ENCODE results near the gene ASPSCR1. TPM values are rescaled to one million over a fixed set of nuclear protein-coding genes. Genes with fewer than 3 reads are reported as not detected.

Gene ASPSCR1
- total and polyA plus RNA-seq, 9 of the 15 experiments (the other 6 are each of a cell fraction or from before 2014, with no cell fraction given) = 0.90 to 36.9 (median 11.6) TPM

GRCh38 chr17:82064433-82065192, 87.2 kb downstream of the ASPSCR1 start:
- ATAC-seq (no peak), FAIRE-seq (no peak), DNase-seq (ENCODE audit: extremely low read depth in 1 of 4, low spot score in 3 of 4) (no peak)
- no peaks in the 10 kb centered on the region for H3K9me3 ChIP-seq (replicated peaks; ENCODE audit: control insufficient read depth, insufficient read depth, low read depth, low read length)
- peaks cover 28% of the 10 kb centered on the region for H3K79me2 ChIP-seq (ENCODE audit: control insufficient read depth, insufficient read depth, low read length)
- in situ Hi-C loops (cut with MboI) = no loop called here
- peak overlapping the region; percentile 99 for H3K4me3 ChIP-seq
- CTCF ChIA-PET (ENCODE audit: low intra/inter-chr PET ratio) = no interaction called here
- peak overlapping the region; percentile 91 for H3K4me2 ChIP-seq (ENCODE audit: insufficient read depth, low read length)
- no peak overlapping the region for H2AFZ ChIP-seq (ENCODE audit: low read depth, low read length)
- TSS peak; percentile 61 for BruUV-seq (replicated peaks)
- 34% methylated on average over 17 of the region's 36 CpGs for WGBS (ENCODE audit: insufficient coverage, low coverage, missing lambda C conversion rate)
- no peaks in the 10 kb centered on the region; the same call in 1 of the 2 replicates for H4K20me1 ChIP-seq (replicated peaks; ENCODE audit: control insufficient read depth, insufficient read depth, low read length)
- peak overlapping the region; percentile 98 to 100 for H3K9ac ChIP-seq (ENCODE audit: insufficient read depth in 1 of 2, low read depth in 2 of 2, low read length in 2 of 2)
- H3K9me1 ChIP-seq (ENCODE audit: control insufficient read depth, insufficient read depth, low read length) = no peaks in the 10 kb centered on the region
- H3K27me3 ChIP-seq (ENCODE audit: control insufficient read depth in 2 of 2, insufficient read depth in 2 of 2, low read length in 2 of 2) = no peaks in the 10 kb centered on the region
- peaks cover 3 to 62% of the 10 kb centered on the region in 2 experiments; a peak in 3 of 5 replicates for H3K4me1 ChIP-seq (replicated peaks in 1 of 2; ENCODE audit: control insufficient read depth in 2 of 2, insufficient read depth in 2 of 2, low read length in 2 of 2)
- POLR2A ChIA-PET = interaction anchor here (0.6 to 3.9 kb wide), 5 partner anchors 12 to 231 kb away, joined by 3 to 24 read pairs (median 4); partner anchors contain the start of gene FASN
- intact Hi-C loops (cut with micrococcal nuclease) = no loop called here
- H3K36me3 ChIP-seq (ENCODE audit: control insufficient read depth, insufficient read depth, low read length) = peaks cover 48% of the 10 kb centered on the region; the same call in 2 of the 3 replicates
- peak overlapping the region; percentile 79 for H3K27ac ChIP-seq (ENCODE audit: extremely low read depth, low read depth, low read length)
- TF ChIP-seq POLR2B (IDR thresholded peaks at IDR 0.05; ENCODE audit: low read depth, partially characterized antibody) = no peak
- TF ChIP-seq CBX2 (IDR thresholded peaks at IDR 0.05; ENCODE audit: insufficient read depth, low read length, poor library complexity, severe bottlenecking) = no peak
- TF ChIP-seq NELFE (IDR thresholded peaks at IDR 0.05; ENCODE audit: insufficient read depth, insufficient read length) = no peak
- TF ChIP-seq ZBTB8A (IDR thresholded peaks at IDR 0.05; ENCODE audit: partially characterized antibody) = no peak
- no peak for TF ChIP-seq SMAD2 (IDR thresholded peaks at IDR 0.05; ENCODE audit: low read depth, low read length)
- TF ChIP-seq RERE (CRISPR knock-in tag; IDR thresholded peaks at IDR 0.05; ENCODE audit: borderline replicate concordance) = no peak
- no peak for TF ChIP-seq ZNF253 (CRISPR knock-in tag; conservative IDR thresholded peaks at IDR 0.05)
- TF ChIP-seq NR1H2 (CRISPR knock-in tag; IDR thresholded peaks at IDR 0.05) = no peak
- TF ChIP-seq NFE2L1 (tag; IDR thresholded peaks at IDR 0.05; ENCODE audit: borderline replicate concordance, low read depth) = no peak
- TF ChIP-seq, protein P1, sequence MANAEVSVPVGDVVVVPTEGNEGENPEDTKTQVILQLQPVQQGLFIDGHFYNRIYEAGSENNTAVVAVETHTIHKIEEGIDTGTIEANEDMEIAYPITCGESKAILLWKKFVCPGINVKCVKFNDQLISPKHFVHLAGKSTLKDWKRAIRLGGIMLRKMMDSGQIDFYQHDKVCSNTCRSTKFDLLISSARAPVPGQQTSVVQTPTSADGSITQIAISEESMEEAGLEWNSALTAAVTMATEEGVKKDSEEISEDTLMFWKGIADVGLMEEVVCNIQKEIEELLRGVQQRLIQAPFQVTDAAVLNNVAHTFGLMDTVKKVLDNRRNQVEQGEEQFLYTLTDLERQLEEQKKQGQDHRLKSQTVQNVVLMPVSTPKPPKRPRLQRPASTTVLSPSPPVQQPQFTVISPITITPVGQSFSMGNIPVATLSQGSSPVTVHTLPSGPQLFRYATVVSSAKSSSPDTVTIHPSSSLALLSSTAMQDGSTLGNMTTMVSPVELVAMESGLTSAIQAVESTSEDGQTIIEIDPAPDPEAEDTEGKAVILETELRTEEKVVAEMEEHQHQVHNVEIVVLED (CRISPR knock-in tag; IDR thresholded peaks at IDR 0.05) = no peak
- TF ChIP-seq MCM5 (IDR thresholded peaks at IDR 0.05; ENCODE audit: low read depth) = no peak
- TF ChIP-seq FOXK1 (CRISPR knock-in tag; IDR thresholded peaks at IDR 0.05; ENCODE audit: borderline replicate concordance) = no peak
- TF ChIP-seq CREB3L1 (IDR thresholded peaks at IDR 0.05; ENCODE audit: borderline replicate concordance, low read depth) = no peak

Data from K562 (cell line).